HFF-Myc (cell line): Measurements from ENCODE around the gene MOCS1.

Experiments
- DNase-seq: peaks from one replicate; pipeline ENCODE4 v3.0.0-alpha.2; 2011; ENCODE audit warnings: low read depth; ENCODE audit errors: extremely low read depth
- H3K4me3 ChIP-seq: replicated peaks from 2 replicates; pipeline ENCODE4 v1.5.1; 2011; ENCODE audit warnings: low read depth, mild to moderate bottlenecking, control low read depth, low read length
- TF ChIP-seq, protein P1 (sequence below): IDR thresholded peaks from 2 replicates; pipeline ENCODE4 v1.5.1; 2012; ENCODE audit warnings: mild to moderate bottlenecking, low read depth, low read length, control low read depth; ENCODE audit errors: missing control alignments

The MOCS1 gene

GRCh38 chr6:39899554-39900295, 34.5 kb downstream of the MOCS1 start:
- DNase-seq = no peak
- H3K4me3 ChIP-seq = no peak overlapping the region
- TF ChIP-seq, protein P1, sequence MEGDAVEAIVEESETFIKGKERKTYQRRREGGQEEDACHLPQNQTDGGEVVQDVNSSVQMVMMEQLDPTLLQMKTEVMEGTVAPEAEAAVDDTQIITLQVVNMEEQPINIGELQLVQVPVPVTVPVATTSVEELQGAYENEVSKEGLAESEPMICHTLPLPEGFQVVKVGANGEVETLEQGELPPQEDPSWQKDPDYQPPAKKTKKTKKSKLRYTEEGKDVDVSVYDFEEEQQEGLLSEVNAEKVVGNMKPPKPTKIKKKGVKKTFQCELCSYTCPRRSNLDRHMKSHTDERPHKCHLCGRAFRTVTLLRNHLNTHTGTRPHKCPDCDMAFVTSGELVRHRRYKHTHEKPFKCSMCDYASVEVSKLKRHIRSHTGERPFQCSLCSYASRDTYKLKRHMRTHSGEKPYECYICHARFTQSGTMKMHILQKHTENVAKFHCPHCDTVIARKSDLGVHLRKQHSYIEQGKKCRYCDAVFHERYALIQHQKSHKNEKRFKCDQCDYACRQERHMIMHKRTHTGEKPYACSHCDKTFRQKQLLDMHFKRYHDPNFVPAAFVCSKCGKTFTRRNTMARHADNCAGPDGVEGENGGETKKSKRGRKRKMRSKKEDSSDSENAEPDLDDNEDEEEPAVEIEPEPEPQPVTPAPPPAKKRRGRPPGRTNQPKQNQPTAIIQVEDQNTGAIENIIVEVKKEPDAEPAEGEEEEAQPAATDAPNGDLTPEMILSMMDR = no peak

DNA sequence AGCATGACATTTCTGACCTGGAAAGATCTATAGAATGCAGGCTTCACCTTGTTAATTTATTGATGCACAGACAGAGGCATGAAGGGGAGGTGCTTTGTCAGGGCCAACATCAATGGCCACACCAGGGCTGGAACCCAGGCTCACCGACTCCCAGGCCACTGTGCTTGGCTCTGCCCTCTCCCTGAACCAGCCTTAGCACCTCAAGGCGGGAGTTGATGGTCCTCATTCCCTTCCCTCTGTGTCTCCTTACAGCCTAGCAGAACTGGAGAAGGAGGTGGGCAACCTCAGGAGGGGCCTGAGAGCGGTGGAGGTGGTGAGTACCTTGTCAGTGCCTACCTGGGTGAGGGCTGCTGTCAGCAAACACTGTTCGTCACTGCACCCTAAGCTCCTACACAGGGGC, 35.6 kb downstream of the MOCS1 start:
- TF ChIP-seq, protein P1 = no peak
- DNase-seq = no peak
- H3K4me3 ChIP-seq = no peak overlapping the region

GRCh38 chr6:39897698-39898097, 36.6 kb downstream of the MOCS1 start:
- H3K4me3 ChIP-seq = no peak overlapping the region
- TF ChIP-seq, protein P1 = no peak
- no peak for DNase-seq

GRCh38 chr6:39896701-39897100, 37.6 kb downstream of the MOCS1 start:
- no peak overlapping the region for H3K4me3 ChIP-seq
- no peak for DNase-seq
- TF ChIP-seq, protein P1 = no peak

DNA sequence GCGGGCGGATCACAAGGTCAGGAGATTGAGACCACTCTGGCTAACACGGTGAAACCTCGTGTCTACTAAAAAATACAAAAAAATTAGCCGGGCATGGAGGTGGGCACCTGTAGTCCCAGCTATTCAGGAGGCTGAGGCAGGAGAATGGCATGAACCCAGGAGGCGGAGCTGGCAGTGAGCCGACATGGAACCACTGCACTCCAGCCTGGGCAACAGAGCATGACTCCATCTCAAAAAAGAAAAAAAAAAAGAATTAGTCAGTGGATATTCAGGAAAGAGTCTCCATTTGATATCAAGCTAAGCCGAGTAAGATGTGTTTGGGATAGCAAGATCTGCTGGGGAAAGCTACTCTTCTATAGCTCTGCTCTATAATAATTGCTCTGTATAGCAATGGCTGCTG, 41.0 kb downstream of the MOCS1 start:
- TF ChIP-seq, protein P1 = no peak
- no peak overlapping the region for H3K4me3 ChIP-seq
- no peak for DNase-seq

- no peak overlapping the region for H3K4me3 ChIP-seq
- TF ChIP-seq, protein P1 = peak; percentile 79
- peak; percentile 26 for DNase-seq
Observed at GRCh38 chr6:39892490-39893129, 41.7 kb downstream of the MOCS1 start.

GRCh38 chr6:39891976-39892375, 42.3 kb downstream of the MOCS1 start:
- TF ChIP-seq, protein P1 = no peak
- H3K4me3 ChIP-seq = no peak overlapping the region
- DNase-seq = no peak
